Mucosa of rectum (tissue), 2 donors: ENCODE results near the gene SLC35G3.
"Not testable (repeated sequence)": the region's sequence is repeated elsewhere in the genome, so short reads cannot be mapped to it uniquely, and the experiment has no call there.

Source experiments
- H3K27ac ChIP-seq, 2 donors: one replicate each; pipeline ENCODE4 v1.7.0; 2013; ENCODE audit warnings: inconsistent platforms in 2 of 2, low read depth in 2 of 2, low read length in 2 of 2
- H3K27me3 ChIP-seq, 2 donors: one replicate each; pipeline ENCODE4 v1.7.0; 2013; ENCODE audit warnings: low read length in 2 of 2; ENCODE audit not compliant: control insufficient read depth in 2 of 2, insufficient read depth in 2 of 2
- H3K36me3 ChIP-seq, 2 donors: one replicate each; pipeline ENCODE4 v1.7.0; 2013; ENCODE audit warnings: low read length in 2 of 2; ENCODE audit not compliant: control insufficient read depth in 2 of 2, insufficient read depth in 2 of 2
- H3K4me1 ChIP-seq, 2 donors: one replicate each; pipeline ENCODE4 v1.7.0; 2013; ENCODE audit warnings: low read length in 2 of 2, mild to moderate bottlenecking in 1 of 2; ENCODE audit not compliant: control insufficient read depth in 2 of 2, insufficient read depth in 2 of 2
- H3K4me3 ChIP-seq, 2 donors: one replicate each; pipeline ENCODE4 v1.7.0; 2013; ENCODE audit warnings: low read length in 2 of 2
- H3K9ac ChIP-seq, 2 donors: one replicate each; pipeline ENCODE4 v1.7.0; 2013; ENCODE audit warnings: low read length in 2 of 2, low read depth in 1 of 2, mild to moderate bottlenecking in 1 of 2
- H3K9me3 ChIP-seq, 2 donors: one replicate each; pipeline ENCODE4 v1.7.0; 2013; ENCODE audit warnings: low read length in 2 of 2; ENCODE audit not compliant: control insufficient read depth in 2 of 2
- donor health status: healthy.
- donor health status: Normal muscosa, but diverticular disease.

Gene SLC35G3

DNA sequence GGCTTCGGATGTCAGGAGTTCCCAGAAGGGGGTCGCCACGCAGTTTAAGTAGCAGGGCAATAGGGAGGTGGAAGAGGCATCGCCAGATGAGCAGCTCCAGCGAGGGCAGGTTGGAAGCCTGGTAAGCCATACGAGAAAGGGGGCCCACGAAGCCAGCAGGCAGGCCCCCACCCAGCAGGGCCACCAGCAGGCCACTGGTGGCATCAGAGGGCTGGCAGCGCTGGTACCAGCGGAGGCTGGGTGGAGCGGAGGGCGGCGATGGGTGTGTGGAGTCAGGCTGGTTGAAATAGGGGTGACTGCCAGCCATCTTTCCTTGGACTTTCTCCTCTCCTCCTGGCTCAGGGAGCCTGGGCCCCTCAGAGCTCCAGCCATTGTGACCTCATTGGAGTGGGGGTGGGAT, at the start of gene SLC35G3:
SLC35G3 (minus strand) TSS at position 393 of the 400 bp plus-strand sequence; CDS start at position 307, 86 bp downstream.
- not testable (repeated sequence) for H3K27me3 ChIP-seq, H3K27ac ChIP-seq, H3K4me1 ChIP-seq, H3K4me3 ChIP-seq, H3K9ac ChIP-seq, H3K36me3 ChIP-seq, H3K9me3 ChIP-seq

DNA sequence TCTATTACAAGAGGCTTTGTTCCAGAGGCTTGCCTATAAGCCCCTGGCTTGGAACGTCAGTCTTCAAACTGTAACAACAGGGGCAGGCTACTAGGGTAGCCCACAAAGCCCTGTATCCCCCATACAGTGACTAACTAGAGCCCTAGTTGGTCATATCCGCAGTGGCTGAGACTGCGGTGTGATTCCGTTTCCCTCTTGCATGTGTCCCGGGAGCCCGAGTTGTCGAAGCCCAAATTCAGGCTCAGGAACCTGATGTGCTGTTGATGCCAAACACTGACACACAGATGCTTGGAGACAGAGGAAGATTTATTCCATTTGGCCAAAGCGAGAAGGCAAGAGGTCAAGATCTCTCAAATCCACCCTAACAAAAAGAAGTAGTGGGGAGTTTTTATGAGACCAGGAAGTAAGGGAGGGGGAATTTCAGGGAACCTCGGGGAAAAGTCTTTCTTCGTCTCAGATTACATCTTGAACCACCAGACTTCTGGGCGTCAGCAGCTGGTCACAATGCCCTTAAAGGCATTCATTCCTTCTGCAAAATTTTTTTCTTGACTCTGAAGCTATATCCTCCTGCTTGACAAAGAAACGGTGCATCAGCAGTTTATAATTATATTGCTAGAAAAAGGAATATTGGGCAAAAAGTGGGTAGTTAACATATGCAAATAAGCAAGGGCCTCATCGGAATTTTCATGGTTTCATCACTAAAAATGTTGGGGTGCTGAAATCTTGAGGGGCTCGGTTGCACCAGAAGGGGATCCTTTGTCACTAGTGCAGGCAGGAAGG, 49.6 kb upstream of the SLC35G3 start:
- no peaks in the 10 kb centered on the region for H3K36me3 ChIP-seq
- H3K9ac ChIP-seq: peak overlapping the region; percentile 91
- H3K9me3 ChIP-seq: no peaks in the 10 kb centered on the region
- H3K27ac ChIP-seq: peak overlapping the region; percentile 92 to 93
- H3K4me3 ChIP-seq: peak overlapping the region; percentile 86 to 92
- H3K4me1 ChIP-seq: peaks cover 12 to 23% of the 10 kb centered on the region in 2 donors
- no peaks in the 10 kb centered on the region for H3K27me3 ChIP-seq

DNA sequence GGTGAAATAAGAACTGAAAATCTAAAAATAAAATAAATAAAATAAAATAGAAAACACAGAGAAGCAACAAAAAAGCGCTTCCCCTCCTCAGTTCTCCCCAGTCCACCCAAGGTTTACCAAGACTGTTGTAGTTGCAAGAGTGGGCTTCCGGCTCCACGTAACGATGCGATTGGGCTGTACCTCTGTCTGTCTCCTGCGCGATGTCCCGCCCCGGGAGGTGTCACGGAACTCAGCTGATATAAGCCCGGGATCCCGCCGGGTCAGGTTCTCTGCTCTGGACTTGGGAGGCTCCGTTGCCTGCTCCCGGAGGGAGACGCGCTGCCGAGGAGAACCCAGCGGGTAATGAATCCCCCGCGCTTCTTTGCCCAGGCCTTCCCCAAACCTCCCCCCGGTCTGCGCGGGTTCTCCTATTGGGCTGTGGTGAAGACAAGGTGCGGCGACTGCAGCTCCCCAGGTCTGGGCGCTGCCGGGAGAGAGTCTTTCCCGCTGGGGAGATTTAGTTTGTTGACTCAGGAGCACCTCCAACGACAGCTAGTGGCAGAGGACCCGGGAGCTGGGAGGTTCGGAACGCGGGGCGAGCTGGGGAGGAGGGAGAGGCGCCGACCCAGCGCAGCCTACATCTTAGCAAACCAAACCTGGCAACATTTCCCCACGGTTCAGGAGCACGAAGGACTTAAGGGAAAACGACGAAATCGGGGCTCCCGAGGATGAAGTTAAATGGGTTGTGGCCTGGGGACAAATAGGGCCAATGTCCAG, 48.8 kb upstream of the SLC35G3 start, which contains the start of gene SLFN5:
SLFN5 (plus strand) TSS at position 268 of the 756 bp plus-strand sequence. CDS start 15,619 bp downstream, outside the sequence.
- peak within 1 kb of the TSS; percentile 92 to 93 for H3K27ac ChIP-seq
- H3K27me3 ChIP-seq: no peaks in the 10 kb centered on the region
- peaks cover 12 to 23% of the 10 kb centered on the region in 2 donors for H3K4me1 ChIP-seq
- peak within 1 kb of the TSS; percentile 91 for H3K9ac ChIP-seq
- no peaks in the 10 kb centered on the region for H3K9me3 ChIP-seq
- H3K36me3 ChIP-seq: no peaks in the 10 kb centered on the region
- H3K4me3 ChIP-seq: peak within 1 kb of the TSS; percentile 86 to 92

DNA sequence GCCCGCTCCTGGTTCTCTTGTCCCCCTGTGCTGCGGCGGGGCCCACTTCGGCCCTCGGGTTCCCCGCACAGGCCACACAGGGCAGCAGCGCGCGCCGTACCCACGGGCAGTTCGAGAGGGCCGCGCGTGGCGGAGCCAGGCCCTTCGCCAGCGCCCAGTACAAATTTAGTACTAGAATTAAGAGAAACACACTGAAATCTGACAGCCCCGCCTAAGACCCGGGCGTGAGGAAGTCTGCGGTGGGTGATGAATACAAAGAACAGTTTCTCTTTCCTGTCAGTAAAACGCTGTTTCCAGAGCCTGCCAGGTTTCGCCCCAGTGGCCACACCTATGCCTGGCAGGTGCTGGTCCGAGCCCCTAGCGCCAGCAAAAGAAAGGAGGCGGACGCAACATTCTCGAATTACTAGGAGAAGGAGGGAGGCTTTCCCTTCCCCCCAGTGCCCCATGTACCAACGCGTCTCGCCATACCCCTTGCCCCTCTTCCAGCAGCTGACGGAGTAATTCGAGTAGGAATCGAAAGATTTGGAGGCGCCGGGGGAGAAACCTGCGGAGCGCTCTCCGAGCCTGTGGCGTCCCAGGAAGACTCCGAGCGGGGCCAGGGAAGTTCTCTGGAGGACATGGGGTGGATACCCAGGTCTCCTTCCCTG, 48.1 kb upstream of the SLC35G3 start:
- peak overlapping the region; percentile 91 to 92 for H3K27ac ChIP-seq
- peaks cover 12 to 23% of the 10 kb centered on the region in 2 donors for H3K4me1 ChIP-seq
- H3K27me3 ChIP-seq: no peaks in the 10 kb centered on the region
- peak overlapping the region; percentile 91 for H3K9ac ChIP-seq
- no peaks in the 10 kb centered on the region for H3K36me3 ChIP-seq
- no peaks in the 10 kb centered on the region for H3K9me3 ChIP-seq
- peak overlapping the region; percentile 86 to 92 for H3K4me3 ChIP-seq

DNA sequence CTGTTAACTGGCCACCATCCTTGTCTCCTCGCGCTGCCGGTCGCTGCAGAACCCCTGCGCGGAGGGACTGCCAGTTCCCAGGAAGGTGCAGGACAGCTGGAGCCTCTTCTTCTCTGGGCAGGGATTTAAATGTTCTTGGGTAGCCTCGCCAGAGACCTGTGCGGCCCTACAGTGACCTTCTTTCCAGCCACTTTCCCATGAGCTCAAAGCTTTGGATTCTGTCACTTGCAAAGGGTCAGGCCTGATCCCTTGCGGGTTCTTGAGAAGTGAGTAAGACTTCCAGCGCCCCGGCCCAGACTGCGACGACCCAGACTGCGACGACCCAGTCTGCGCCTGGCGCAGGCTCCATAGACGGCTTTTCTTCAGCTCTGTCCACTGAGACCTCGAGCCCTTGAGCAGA, 47.3 kb upstream of the SLC35G3 start:
- Histone ChIP-seq H3K27me3 (no peaks in the 10 kb centered on the region), H3K9ac (peak overlapping the region; percentile 91), H3K4me3 (peak overlapping the region; percentile 86 to 92), H3K4me1 (peaks cover 12 to 23% of the 10 kb centered on the region in 2 donors), H3K36me3 (no peaks in the 10 kb centered on the region), H3K9me3 (no peaks in the 10 kb centered on the region), H3K27ac (peak overlapping the region; percentile 91 to 92)

DNA sequence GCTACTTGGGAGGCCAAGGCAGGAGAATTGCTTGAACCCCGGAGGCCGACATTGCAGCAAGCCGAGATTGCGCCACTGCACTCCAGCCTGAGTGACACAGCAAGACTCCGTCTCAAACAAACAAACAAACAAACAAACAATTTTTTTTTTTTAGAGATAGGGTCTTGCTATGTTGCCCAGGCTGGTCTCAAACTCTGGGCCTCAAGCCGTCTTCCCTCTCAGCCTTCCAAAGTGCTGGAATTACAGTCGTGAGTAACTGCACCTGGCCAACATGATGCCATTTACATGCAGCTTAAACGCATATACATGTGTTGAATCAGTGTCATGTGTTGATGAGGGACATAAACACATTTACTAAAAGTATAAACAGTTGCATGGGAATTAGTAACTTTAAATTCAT, 46.7 kb upstream of the SLC35G3 start:
- no peaks in the 10 kb centered on the region for H3K27me3 ChIP-seq
- H3K4me1 ChIP-seq: peaks cover 12 to 23% of the 10 kb centered on the region in 2 donors
- peak overlapping the region in 1 of 2 donors; percentile 92 for H3K4me3 ChIP-seq
- no peaks in the 10 kb centered on the region for H3K36me3 ChIP-seq
- H3K27ac ChIP-seq: no peak overlapping the region
- no peaks in the 10 kb centered on the region for H3K9me3 ChIP-seq
- H3K9ac ChIP-seq: no peak overlapping the region

DNA sequence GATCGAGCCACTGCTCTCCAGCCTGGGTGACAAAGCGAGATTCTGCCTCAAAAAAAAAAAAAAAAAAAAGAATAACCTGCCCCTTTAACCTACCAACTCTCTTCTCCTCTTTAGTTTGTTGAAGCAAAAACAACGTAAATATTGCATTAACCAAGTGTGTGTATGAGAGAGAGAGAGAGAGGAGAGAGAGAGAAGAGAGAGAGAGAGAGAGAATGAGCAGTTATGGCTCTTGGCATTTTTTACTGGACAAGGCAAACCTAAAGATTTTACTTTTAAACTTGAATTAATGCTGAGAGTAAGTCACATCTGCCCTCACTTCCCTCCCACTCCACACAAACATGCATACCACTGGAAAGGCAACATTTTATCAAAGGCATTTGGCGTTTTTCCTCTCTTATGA, 45.6 kb upstream of the SLC35G3 start:
- Histone ChIP-seq H3K4me1 (peaks cover 12 to 21% of the 10 kb centered on the region in 2 donors), H3K27ac (no peak overlapping the region), H3K4me3 (peak overlapping the region in 1 of 2 donors; percentile 31), H3K27me3 (no peaks in the 10 kb centered on the region), H3K9ac (no peak overlapping the region), H3K9me3 (no peaks in the 10 kb centered on the region), H3K36me3 (no peaks in the 10 kb centered on the region)

DNA sequence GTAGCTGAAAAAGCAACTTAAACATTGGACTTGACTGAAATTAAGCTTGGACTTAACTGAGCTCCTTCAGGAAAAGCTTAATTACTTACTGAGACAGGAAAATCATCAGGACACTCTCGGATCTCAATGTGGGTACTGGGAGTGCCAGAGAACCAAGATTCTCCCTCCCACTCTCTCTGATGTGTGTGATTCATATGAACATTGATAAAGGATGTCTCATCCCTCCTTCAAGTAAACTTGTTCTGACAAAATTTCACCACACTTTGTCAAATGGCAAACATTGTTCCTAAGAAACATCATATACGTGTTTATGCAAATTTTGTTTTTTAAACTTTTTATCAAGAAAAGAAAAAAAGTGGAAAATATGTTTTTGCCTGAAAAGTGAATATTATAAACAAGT, 44.6 kb upstream of the SLC35G3 start:
- H3K27ac ChIP-seq: no peak overlapping the region
- H3K27me3 ChIP-seq: no peaks in the 10 kb centered on the region
- H3K4me1 ChIP-seq: peaks cover 11% of the 10 kb centered on the region in 2 donors
- H3K9me3 ChIP-seq: no peaks in the 10 kb centered on the region
- no peak overlapping the region for H3K9ac ChIP-seq
- H3K36me3 ChIP-seq: no peaks in the 10 kb centered on the region
- H3K4me3 ChIP-seq: no peak overlapping the region

DNA sequence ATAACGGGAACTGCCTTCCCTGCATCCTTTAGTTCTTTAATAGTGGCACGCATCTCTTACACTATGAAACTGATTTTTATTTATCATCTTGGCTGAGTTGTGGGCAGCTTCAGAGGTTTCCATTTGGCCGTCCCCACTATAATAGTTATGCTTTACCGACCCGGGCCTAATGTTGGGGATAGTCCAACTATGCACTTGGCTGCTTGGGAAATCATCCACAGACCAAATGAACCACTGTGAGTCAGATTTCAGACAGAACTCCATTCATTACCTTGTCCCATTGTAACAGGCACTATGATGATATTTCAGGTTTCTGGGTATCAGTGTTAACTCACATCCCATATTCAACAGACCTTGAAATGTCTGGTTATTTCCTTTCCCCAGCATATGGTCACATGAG, 42.6 kb upstream of the SLC35G3 start:
- no peak overlapping the region for H3K27ac ChIP-seq
- H3K4me1 ChIP-seq: peaks cover 2% of the 10 kb centered on the region in 2 donors
- H3K36me3 ChIP-seq: no peaks in the 10 kb centered on the region
- no peak overlapping the region for H3K4me3 ChIP-seq
- no peaks in the 10 kb centered on the region for H3K9me3 ChIP-seq
- H3K9ac ChIP-seq: no peak overlapping the region
- no peaks in the 10 kb centered on the region for H3K27me3 ChIP-seq

DNA sequence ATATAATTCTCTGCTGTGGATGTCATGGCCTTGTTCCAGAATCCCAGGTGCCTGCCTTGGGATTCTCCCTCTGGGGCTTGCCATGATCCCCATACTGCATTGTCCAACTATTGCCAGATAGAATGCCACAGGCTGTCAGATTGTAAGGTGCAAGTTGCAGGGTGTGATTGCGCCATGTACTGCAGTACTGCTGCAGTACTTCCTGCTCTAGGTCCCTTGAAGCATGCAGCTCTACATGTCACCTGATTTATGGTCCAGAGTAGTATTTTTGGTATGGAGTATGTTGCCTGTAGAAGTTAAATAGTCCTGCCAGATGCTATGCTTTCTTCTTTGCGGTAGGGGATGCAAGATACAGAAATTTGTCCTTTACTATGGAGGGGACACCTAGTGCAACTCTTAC, 41.7 kb upstream of the SLC35G3 start:
- Histone ChIP-seq H3K9ac (no peak overlapping the region), H3K4me1 (no peaks in the 10 kb centered on the region), H3K4me3 (no peak overlapping the region), H3K27ac (no peak overlapping the region), H3K27me3 (no peaks in the 10 kb centered on the region), H3K36me3 (no peaks in the 10 kb centered on the region), H3K9me3 (no peaks in the 10 kb centered on the region)
